GM18498 (cell line): ENCODE data around the gene TBC1D16.

ENCODE experiments used
- ATAC-seq: cut with Tn5 transposase; IDR thresholded peaks from one replicate; pipeline ENCODE4 v1.9.1; 2021; ENCODE audit warnings: mild to moderate bottlenecking, moderate library complexity; ENCODE audit not compliant: unreplicated experiment

The TBC1D16 gene

DNA sequence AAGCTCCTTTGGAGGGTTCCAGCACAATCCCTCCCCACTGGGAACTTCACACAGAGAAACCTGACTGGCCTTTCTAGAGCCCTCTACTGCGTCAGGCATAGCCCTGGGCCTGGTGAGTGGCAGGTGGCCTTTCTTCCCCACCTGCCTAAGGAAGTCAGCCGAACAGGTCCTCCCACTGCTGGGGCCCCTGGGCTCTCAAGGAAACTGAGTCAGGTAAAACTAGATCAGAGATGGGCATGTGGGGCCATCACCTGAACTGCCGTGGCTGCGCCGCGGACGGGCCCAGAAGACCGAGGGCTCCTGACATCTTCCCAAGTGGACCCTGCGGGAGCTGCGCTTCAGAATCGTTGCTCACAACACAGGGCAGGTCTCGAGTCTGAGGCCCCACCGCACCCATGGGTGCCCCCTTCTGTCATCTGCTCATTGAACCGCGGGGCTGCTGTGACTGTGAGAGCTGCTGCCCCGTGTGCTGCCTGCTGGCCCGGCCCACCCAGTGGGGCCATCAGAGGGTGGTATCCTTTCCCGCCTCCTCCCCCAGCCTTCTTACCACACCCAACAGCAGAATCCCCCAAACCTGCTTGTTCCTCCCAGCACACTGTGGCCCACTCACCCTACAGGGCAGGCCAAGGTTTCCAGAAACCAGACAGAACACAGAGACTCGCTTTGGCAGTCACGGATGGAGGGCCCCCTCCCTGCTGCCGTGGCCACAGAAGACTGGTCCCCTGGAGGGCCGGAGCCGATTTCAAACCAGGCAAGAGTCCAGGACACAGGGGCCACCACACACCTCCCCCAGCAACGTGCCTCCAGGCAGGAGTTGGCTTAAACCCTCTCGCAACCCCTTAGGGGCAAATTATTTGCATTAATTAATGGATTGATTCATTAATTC, 81.1 kb downstream of the TBC1D16 start:
- ATAC-seq = no peak

DNA sequence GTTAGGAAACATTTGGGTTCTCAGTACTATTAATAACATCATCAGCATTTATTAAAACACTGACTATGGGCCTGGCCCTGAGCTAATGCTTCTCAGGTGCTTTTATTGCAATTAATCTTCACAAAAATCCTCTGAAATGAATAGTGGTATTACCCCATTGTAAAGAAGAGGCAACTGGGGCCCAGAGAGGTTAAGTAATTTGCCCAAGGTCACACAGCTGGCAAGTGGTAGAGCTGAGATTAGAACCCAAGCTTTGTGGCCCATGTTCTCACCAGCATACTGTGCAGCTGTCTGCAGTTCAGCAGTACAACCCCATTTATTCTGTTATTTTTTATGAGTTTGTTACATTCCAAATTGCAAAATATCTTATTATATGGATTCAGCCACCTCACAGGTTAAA, 82.3 kb downstream of the TBC1D16 start:
- ATAC-seq = no peak

DNA sequence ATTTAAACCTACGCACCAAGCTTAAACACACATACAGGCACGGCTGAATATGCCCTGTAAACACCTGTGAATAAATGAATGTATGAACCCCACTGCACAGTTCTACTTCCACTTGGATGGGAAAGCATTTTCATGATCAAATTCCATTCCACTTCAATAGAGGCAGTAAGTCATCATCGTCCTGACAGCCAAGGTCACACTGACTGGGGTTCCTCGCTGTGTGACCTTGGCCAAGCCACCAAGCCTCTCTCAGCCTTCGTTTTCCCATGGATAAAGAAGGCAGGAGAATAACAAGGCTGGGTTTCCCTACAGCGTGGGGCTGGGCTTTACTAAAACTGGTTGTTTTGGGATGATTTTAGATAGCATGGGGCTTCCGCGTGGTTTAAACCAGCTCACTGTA, 82.8 kb downstream of the TBC1D16 start:
- ATAC-seq = no peak

DNA sequence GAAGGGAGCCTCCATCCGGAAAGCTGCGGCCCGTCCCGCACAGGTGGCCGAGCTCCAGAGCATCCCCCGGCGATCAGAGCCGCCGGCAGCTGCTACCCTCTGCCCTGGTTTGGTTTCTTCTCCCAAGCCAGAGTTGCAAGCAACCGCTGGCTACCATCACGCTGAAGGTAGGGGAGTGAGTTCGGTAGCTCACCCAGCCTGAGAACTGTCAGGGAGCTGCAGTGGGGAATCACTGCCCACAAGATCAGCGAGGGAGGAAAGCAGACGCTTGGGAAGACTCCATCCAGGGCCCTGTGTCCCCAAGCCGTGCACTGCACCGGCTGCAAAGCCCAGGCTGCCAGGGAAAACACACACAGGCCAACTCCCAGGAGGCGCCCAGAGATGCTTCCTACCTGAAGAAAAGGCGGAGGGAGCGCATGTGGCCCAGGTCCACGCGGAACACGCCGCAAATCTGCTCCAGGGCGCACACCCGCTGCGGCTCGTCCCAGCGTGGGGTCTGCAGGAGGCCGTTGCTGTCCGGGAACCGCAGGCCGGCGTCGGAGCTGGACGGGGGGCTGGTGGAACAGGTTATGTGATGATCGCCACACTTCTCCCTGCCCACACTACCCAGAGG, 83.3 kb downstream of the TBC1D16 start:
- no peak for ATAC-seq

DNA sequence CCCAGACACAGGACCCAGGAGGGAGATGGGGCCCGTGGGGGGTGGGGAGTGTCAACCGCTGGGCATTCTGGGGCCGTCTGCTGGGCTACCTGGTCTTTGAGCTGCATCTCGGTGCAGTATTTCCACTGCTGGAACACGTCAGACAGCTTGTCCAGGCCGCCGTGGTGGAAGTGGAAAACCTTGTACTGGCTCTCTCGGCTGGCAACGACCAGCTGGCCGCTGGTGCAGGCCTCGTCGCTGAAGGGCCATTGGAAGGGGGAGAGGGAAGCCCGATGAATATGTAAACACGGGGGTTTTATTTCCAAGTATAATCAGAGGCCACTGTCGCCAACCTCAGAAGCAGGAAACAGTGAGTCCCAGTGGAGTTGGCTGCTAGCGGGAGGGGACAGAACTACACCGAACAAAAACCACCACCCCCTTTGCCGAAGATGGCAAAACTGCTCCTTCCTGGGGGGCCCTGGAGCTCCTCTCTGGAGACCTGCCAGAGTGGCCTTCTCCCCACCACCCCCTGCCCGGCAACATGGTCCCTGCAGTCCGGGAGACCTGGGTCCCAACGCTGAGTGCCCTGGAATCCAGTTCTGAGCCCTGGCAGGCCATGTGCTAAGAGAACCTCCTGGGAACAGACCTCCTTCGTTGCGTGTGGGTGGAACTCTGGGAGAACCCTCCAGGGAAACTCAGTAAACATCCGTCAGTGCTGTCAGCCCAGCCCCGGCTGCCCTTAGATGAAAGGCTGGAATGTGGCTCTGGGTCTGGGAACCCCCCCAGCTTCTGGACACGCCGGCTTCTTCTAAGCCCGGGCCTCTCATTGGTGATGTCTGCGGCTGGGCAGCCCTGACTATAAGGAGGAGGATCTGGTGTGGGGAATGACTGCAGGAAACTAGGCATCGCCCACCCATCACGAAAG, 84.1 kb downstream of the TBC1D16 start:
- no peak for ATAC-seq

DNA sequence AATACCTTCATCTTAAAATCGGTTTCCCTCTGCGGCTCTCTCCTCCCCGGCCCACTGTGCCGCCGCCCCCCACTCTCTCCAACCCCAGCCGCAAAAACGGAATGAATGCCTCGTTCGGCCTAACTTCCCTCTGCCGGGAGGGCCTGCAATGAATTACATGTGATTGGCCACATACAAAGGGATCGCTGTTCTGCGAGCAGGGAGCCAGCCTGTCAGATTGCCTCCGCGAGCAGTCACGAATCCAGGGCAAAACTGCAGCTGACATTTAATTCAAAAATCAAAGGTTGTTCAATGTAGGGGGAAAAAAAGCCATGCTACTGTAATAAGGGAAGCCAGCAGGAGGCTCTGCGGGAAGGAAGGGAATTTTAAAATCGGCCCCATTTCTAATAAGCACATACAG, 84.9 kb downstream of the TBC1D16 start:
- no peak for ATAC-seq

DNA sequence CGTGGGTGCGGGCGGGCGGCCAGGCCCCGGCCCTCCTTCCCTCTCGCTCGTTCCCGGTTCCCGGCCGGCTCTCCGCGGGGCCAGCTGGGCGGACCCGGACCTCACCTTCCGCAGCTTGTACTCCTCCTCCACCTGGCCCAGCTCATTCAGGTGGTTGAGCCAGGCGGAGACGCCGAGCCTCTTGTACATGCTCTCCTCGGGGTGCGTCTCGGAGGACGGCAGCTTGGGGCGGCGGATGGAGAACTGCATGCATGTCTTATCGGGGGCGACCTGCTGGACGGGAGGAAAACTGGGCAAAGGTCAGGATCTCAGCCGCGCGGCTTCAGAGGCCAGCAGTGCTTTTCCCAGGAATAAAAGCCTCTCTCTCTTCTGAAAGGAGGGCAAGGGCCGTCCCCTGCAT, 85.4 kb downstream of the TBC1D16 start:
- no peak for ATAC-seq

DNA sequence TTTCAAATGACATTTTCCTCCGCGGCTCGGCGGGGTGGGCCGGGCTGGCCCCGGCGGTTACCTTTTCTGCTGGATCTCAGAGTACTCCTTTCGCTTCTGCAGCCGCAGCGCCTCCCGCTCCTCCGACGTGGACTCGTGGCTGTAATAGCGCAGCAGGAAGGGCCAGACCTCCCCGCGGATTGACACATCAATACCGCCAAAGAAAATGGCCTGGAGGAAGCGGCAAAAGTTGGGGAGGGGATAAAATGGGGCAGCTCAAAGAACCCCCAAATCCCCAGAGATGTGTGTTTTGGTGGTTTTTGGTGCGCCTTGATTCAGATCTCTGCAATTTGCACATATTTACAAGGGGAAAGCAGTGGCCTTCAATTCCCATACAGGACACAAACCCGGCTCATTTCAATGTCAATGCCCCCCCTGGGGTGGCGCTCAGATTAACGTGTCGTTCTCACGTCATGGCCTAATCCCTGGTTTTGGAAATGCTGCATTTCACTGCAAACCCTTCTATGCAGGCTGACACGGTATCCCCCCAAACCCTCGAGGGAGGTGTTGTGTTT, 85.9 kb downstream of the TBC1D16 start:
- ATAC-seq = no peak

DNA sequence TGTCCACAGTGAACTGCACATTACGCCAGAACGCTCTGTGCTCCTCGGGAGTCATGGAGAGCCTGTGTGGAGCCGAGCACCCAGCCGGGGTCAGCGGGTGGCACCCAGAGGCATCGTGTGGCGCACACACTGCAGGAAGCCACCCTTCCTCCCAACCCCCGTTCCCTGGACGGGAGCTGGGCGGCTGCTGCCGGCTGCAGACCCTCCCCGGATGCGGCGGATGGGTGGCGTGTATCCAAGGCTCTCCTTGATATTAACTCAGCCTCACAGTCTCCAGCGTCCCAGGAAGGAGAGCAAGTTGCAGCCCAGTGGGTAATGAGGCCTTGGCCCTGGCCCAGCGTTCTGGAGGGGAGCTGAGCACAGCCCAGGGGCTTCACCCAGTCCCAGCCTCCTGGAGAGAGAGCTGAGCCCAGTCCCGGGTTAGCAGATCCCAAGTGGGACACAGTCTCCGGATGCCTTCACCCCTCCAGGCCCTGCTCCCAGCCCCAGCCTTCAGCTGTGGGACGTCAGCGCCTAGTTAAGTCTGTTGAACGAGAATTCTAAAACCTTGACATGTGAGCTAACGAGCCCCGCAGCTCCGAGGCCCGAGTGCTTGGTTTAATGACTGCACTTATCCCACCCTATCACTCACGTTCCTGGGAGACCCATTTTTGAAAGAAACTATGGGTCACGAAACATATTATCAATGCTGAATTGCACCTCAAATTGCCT, 86.6 kb downstream of the TBC1D16 start:
- no peak for ATAC-seq

DNA sequence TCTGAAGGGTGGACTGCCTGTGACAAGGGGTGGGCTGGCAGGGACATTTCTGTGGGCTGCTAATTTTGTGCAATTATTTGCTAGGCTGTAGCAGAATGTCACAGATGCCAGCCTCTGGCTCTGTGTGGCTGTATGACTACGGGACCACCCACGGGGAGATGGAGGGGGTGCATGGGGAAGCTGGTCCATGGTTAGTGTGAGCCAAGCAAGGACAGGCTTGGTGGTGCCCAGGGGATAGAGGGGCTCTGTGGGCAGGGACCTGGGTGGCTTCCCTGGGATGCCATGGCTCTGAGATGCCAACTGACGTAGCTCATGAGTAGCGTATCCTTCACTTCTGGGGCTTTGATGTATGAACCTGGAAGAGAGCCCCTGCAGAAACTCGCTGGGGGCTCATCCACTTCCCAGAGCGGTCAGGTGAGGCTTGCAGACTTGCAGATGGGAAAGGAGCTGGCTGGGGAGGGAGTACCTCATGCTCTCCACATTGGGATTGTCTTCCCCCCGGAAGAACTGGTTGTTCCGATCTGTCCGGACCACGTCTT, 87.2 kb downstream of the TBC1D16 start:
- ATAC-seq = no peak

DNA sequence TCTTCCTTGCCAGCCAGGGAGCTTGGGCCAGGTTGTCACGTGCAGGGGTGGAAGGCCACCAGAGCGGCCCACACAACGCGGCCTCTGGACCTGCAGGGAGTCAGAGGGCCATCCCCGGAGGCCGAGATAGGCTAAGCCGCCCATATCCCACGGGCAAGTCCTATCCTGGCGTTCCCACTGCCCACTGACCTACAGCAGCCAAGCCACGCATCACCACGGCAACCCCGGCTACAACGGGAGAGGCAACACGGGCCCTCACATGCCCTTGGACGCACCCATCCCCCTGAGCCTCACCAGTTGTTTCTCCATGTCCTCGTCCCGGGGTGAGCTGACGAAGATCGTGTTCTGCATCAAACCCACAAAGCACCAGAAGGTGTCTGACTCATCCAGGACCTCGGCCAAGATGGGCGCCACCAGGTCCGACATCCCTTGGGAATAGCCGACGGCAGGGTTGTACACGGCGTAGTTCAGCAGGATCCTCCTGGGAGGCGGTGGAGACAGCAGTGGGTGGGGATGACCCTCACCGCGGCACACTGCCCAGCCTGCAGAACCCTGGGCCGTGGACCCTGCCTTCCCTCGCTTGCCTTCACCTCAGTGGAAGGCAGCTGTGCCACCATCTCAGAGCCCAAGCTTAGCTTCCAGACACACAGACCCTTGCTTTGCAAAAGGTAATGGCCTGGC, 88.2 kb downstream of the TBC1D16 start:
- no peak for ATAC-seq

DNA sequence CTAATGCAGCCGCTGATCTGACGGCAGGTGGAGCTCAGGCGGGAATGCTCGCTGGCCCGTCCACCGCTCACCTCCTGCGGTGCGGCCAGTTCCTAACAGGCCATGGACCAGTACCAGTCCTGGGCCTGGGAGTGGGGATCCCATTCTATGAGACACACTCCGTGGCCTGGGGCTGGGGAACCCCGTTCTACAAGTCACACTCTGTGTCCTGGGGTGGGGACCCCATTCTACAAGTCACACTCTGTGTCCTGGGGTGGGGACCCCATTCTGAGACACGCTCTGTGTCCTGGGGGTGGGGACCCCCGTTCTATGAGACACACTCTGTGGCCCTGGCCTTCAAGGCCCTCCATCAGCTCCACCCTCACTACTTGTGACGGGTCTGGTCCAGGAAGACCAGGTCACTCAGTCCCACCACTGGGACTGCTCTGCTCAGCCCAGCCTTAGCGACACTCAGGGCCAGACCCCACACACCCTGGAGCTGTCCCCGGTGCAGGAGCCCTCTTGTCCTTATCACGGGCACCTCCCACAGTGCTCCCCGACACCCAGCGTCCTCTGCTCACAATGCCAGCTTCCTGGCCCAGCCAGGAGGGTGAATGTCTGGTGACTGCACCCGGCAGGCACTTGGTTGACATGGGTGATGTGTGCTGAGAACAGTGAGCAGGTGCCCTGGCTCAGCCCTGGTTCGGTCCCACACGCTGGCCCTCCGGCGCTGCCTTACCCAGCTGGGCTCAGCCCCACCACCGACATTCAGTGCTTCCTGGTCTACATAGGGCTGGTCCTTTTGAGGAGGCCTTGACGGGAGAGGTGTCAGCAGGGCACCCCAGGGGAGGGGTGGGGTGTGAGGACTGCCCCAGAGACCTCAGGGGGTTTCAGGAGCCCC, 89.1 kb downstream of the TBC1D16 start:
- no peak for ATAC-seq

DNA sequence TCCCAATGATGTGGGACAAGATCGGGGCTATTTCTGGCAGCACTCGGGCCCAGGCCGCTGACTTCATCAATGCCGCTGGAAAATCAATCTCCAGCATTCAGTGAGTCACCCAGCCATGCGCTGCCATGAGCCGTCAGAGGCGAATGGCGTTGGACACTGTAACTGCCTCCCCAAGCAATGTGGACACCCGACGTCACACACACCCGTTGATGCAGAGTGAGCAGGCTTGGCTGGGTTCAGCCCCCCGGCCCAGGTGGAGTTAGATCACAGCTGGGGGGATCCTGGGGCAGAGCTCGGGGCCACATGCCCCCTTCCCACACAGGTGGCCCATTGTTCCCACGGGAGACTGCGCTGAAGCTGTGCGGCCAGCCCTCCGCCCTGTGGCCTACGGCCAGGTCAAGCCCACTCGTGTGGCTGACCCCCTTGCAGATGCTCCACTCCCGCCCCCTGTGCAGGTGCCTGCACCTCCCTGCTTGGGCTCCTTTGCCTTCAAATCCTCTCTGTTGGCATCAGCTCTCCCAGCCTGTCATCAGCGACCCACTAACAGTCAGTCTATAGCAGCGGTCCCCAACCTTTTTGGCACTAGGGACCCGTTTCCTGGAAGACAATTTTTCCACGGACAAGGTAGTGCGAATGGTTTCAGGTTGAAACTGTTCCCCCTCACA, 89.9 kb downstream of the TBC1D16 start:
- no peak for ATAC-seq

DNA sequence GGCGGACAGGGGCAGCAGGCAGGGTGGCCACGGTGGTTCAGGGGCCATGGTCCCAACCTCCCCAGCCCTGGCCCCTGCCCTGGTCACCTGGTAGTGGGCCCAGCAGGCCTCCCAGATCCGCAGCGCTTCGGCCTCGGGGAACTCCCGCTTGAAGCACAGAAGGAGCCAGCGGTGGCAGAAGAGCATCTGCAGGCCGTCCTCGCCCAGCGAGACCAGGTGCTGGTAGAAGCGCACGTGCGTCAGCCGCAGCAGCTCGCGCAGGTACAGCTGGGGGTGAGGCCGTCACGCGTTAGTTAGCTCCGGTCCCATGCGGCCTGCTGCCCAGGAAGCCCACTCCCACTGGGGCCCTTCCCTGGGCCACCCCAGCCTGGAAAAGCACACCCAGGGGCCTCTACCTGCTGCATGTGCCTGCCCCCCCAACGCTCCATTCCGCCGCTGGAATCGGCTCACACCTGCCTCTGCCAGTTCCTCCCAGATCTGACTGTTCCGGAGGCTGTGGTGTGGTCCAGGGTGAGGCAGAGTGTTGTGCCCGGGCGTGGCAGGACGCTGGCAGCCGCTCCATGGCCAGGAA, 90.8 kb downstream of the TBC1D16 start:
- ATAC-seq = no peak

DNA sequence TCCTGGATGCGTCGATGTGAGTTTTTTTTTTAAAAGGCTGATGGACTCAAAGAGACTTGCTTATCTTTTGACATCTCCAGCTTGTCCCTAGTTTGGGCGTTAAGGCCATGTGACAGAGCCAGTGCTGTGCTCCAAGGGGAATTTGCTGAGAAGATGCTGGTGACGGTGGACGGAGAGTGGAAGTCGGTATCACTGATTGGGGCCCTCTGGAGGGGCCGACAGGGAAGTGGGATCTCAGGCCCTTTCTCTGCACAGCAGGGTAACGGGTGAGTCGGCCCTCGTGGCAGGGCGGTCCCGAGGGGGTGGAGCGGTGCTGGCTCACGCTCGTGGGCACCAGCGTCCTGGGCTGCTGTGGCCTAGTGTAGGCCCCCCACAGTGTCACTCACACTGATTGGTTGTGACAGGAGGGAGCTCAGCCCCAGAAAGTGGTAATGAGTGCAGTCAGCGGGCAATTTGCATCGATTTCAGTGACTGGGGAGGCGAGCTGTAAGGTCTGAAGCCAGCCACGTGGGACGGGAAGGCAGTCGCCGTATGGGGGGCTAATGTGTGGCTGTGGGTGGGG, 91.3 kb downstream of the TBC1D16 start:
- ATAC-seq = no peak

DNA sequence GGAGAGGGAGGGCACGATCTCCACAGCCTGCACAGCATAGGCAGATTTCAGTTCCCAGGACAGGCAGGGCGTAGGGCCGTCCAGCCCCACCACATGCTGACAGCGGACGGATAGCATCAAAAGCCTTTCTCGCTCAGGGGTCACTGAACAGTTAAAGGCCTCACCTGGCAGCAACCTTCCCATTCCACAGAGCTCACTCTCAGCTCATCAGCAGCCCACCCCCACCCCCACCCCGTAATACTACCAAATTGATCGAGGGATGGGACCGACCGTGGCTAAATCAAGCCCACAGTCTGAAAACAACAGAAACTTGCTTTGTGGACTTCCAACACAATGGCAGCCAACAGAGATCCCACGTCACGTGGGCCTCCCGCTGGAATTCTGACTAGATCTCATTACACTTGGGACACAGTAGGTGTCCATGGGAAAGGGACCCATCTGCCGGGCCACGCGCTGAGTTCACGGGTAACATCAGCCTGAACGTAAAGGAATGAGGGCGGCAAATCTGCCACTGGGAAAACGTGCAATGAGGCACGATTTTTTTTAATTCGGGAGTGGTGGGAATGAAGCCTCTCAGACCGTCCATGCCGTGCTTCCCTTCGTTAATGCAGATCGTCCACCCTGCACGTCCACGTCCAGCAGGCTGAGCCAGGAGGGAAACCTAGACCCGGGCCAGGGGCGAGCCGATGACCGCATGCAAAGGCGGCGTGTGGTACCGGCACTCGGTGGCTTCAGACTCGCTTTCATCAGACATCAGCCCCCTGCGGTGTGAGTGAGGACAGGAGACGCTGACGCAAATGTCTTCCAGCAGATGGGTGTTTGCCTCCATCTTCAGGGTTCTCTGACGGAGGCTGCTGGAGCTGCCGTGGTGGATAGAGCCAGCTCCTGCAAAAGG, 92.1 kb downstream of the TBC1D16 start:
- no peak for ATAC-seq
